Lower lobe of right lung (tissue), 2 donors: Measurements from ENCODE around the gene SPIC. TPM values are rescaled to one million over a fixed set of nuclear protein-coding genes. Genes with fewer than 3 reads are reported as not detected.
"Not testable (repeated sequence)": the region's sequence is repeated elsewhere in the genome, so short reads cannot be mapped to it uniquely, and the experiment has no call there.

ENCODE experiments used
- ATAC-seq, 2 donors: fragments of 200-7000 bp; cut with Tn5 transposase; one replicate each; pipeline ENCODE4 v1.9.1; 2020 to 2022; ENCODE audit warnings: mild to moderate bottlenecking in 2 of 2, moderate library complexity in 2 of 2
- DNase-seq: peaks from one replicate; pipeline ENCODE4 v3.0.0-alpha.2; 2020
- H3K27ac ChIP-seq: fragments of 200-600 bp; one replicate; pipeline ENCODE4 v1.8.0; 2022
- H3K27me3 ChIP-seq: fragments of 200-600 bp; one replicate; pipeline ENCODE4 v1.8.0; 2022; ENCODE audit warnings: low read depth
- H3K36me3 ChIP-seq: fragments of 200-600 bp; one replicate; pipeline ENCODE4 v1.8.0; 2022; ENCODE audit warnings: mild to moderate bottlenecking
- H3K4me1 ChIP-seq: fragments of 200-600 bp; one replicate; pipeline ENCODE4 v1.8.0; 2022
- H3K4me3 ChIP-seq: fragments of 200-600 bp; one replicate; pipeline ENCODE4 v1.8.0; 2022; ENCODE audit warnings: mild to moderate bottlenecking
- H3K9me3 ChIP-seq: fragments of 200-600 bp; one replicate; pipeline ENCODE4 v1.8.0; 2022
- intact Hi-C: fragments of 100-400 bp; cut with DNase I; formaldehyde crosslinking; loops from one replicate; pipeline ENCODE4 v1.11.0; 2022
- total RNA-seq: library from RNA; stranded (reverse); fragmentation: NEBNext Ultra II Directional; extraction: Animal tissue kit (Norgen Biotek cat#: 25700); gene quantifications from one replicate; pipeline ENCODE4 v1.2.1, GENCODE V29; 2021
- TF ChIP-seq, protein P1 (sequence below): fragments of 200-600 bp; IDR thresholded peaks from one replicate; pipeline ENCODE4 v1.8.0; 2022; ENCODE audit warnings: antibody characterized with exemption, mild to moderate bottlenecking
- donor health status: DM: no; HTN: yes; CAD: no; lungs with severe emphysema.

The SPIC gene
- total RNA-seq, 1 donor from 2014 or later = not detected

DNA sequence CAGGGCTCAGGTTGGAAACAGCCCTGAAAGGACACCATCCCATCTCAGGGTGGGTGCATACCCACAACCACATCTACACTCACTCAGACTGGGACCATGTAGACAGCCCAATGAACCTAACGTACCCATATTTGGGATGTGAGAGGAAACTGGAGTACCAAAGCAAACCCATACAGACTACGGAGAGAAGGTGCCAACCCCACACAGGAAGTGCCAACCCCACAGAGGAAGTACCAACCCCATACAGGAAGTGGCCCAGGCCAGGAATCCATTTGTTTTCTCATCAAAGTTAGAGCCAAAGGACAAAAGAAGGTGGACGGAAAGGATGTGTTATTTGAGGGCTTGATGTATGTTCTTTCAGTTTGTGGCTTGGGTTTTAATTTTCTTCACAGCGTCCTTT, 19.5 kb upstream of the SPIC start:
- peaks cover 7% of the 10 kb centered on the region for H3K4me1 ChIP-seq
- ATAC-seq (peak in 1 of 2 donors; percentile 23), DNase-seq (no peak)
- intact Hi-C loops = no loop called here
- TF ChIP-seq, protein P1, sequence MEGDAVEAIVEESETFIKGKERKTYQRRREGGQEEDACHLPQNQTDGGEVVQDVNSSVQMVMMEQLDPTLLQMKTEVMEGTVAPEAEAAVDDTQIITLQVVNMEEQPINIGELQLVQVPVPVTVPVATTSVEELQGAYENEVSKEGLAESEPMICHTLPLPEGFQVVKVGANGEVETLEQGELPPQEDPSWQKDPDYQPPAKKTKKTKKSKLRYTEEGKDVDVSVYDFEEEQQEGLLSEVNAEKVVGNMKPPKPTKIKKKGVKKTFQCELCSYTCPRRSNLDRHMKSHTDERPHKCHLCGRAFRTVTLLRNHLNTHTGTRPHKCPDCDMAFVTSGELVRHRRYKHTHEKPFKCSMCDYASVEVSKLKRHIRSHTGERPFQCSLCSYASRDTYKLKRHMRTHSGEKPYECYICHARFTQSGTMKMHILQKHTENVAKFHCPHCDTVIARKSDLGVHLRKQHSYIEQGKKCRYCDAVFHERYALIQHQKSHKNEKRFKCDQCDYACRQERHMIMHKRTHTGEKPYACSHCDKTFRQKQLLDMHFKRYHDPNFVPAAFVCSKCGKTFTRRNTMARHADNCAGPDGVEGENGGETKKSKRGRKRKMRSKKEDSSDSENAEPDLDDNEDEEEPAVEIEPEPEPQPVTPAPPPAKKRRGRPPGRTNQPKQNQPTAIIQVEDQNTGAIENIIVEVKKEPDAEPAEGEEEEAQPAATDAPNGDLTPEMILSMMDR = no peak
- no peaks in the 10 kb centered on the region for H3K9me3 ChIP-seq
- H3K27me3 ChIP-seq = no peaks in the 10 kb centered on the region
- H3K36me3 ChIP-seq = no peaks in the 10 kb centered on the region
- no peak overlapping the region for H3K27ac ChIP-seq
- H3K4me3 ChIP-seq = no peak overlapping the region

DNA sequence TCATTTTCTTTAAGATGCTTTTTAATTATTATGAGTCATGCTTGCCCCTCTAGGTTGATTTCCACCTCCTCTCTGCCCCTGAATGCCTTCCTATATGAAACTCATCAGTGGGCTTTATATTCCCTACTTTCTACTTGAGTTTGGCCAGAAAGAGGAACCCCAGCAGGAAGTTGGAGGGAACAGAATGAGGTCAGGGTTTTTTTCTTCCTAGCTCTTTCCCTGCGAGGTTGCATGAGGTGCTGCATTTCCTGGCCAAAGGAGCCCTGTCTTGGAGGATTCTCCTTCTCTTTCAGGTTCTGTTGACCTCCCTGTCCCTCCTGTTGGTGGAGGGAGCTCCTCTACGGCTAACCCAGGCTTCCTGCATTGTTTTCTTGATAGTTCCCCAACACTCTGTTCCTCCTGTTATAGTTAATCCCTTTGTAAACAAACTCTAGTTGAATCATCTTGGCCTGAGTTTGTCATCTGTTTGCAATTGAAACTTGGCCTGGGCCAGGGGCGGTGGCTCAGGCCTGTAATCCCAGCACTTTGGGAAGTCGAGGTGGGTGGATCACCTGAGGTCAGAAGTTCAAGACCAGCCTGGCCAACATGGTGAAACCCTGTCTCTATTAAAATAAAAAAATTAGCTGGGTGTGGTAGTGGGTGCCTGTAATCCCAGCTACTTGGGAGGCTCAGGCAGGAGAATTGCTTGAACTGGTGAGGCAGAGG, 15.3 kb upstream of the SPIC start:
- TF ChIP-seq, protein P1 = no peak
- peak in 1 of 2 donors; percentile 9 for ATAC-seq
- Histone ChIP-seq H3K4me3 (no peak overlapping the region), H3K27me3 (no peaks in the 10 kb centered on the region), H3K36me3 (no peaks in the 10 kb centered on the region), H3K4me1 (peaks cover 7% of the 10 kb centered on the region), H3K27ac (no peak overlapping the region), H3K9me3 (no peaks in the 10 kb centered on the region)
- intact Hi-C loops = no loop called here
- no peak for DNase-seq

DNA sequence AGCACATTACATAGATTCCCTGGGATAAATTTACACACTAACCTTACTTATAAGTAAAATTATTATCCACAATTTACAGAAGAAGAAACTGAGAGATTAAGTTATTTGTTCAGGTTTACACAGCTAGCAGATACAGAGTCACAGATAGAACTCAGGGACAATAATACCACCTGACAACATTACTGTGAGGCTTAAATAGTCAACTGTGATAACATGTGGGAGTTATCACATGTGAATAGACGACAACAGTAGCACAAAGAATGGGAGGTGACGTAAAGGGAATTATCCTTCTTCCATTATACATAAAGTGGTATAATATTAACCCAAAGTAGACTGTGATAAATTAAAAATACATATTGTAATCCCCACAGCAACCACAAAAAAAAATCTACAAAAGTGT, 6.2 kb upstream of the SPIC start:
- Histone ChIP-seq H3K9me3 (no peaks in the 10 kb centered on the region), H3K27ac (no peak overlapping the region), H3K27me3 (no peaks in the 10 kb centered on the region), H3K4me3 (no peak overlapping the region), H3K4me1 (no peaks in the 10 kb centered on the region), H3K36me3 (no peaks in the 10 kb centered on the region)
- DNase-seq = no peak
- intact Hi-C loops = no loop called here
- ATAC-seq = no peak
- TF ChIP-seq, protein P1 = no peak

DNA sequence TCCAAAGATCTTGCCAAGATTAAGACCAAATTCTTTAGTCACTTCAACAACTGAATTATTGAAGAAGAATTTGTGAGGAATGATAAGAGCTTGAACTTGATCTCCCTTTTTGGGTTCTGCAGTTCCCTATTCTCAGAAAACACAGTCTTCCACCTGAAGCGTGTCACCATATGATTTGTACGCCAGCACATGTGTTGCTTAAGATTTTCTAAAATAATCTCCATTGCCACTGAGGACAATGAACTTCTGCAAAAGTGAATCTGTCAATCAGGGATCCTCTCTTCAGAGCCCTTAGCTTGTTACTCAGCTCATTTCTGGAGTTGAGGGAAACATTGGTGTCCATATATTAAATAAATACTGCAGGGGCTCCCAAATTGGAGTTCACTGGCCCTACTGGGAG, 4.2 kb upstream of the SPIC start:
- intact Hi-C loops = no loop called here
- TF ChIP-seq, protein P1 = no peak
- no peak for DNase-seq
- Histone ChIP-seq H3K4me1 (no peaks in the 10 kb centered on the region), H3K4me3 (no peak overlapping the region), H3K9me3 (no peaks in the 10 kb centered on the region), H3K27ac (no peak overlapping the region), H3K36me3 (no peaks in the 10 kb centered on the region), H3K27me3 (no peaks in the 10 kb centered on the region)
- ATAC-seq = no peak

DNA sequence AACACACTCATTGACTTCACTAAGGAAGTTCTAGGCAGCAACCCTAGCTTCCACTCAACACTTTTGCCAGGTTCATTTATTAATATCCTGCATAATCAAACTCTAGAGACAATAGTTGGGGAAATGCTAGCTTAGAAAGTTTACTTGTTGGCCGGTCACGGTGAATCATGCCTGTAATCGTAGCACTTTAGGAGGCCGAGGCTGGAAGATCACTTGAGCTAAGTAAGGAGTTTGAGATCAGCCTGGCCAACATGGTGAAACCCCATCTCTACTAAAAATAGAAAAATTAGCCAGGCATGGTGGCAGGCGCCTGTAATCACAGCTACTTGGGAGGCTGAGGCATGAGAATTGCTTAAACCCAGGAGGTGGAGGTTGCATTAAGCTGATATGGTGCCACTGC, 3.3 kb upstream of the SPIC start:
- H3K9me3 ChIP-seq, H3K4me1 ChIP-seq, H3K27ac ChIP-seq, ATAC-seq, DNase-seq, H3K27me3 ChIP-seq, intact Hi-C loops, H3K4me3 ChIP-seq, H3K36me3 ChIP-seq: not testable (repeated sequence)

DNA sequence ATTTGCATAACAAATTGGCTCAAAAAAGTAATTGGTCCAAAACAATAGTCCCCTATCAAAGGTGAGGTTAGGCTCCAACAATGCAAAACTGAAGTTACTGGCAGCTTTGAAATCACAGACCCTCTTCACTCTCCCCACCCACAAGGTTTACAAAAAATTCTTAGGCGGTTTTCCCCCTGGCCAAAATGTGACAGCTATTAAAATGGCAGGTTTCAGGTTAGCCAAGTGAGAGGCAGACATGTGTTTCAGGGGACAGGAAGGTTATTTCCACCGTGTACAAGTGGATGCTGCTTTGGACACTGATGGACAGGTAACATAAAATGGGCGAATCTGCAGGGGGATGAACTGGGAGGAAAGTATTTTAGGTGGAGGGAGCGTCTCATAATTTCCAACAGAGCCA, 888 bp upstream of the SPIC start:
- no peak overlapping the region for H3K4me3 ChIP-seq
- intact Hi-C loops = no loop called here
- no peaks in the 10 kb centered on the region for H3K9me3 ChIP-seq
- TF ChIP-seq, protein P1 = no peak
- ATAC-seq (no peak), DNase-seq (no peak)
- H3K4me1 ChIP-seq = no peaks in the 10 kb centered on the region
- no peak overlapping the region for H3K27ac ChIP-seq
- no peaks in the 10 kb centered on the region for H3K36me3 ChIP-seq
- H3K27me3 ChIP-seq = no peaks in the 10 kb centered on the region
